Gastrocnemius medialis (tissue), 4 donors: ENCODE measurements around the gene B4GALT1.

ENCODE experiments used
- POLR2A ChIP-seq, 2 donors: fragments of 450-650 bp; IDR thresholded peaks; one replicate each; pipeline ENCODE4 v1.6.1; 2017; ENCODE audit warnings: antibody characterized with exemption in 2 of 2, mild to moderate bottlenecking in 2 of 2, moderate library complexity in 2 of 2
- TF ChIP-seq, protein P1 (sequence below), 5 experiments: fragments of 450-650 bp in 3 of 5; fragments of 200-600 bp in 2 of 5; sonication (generic) in 2 of 5; IDR thresholded peaks in 4 of 5; conservative IDR thresholded peaks in 1 of 5; 1 replicate in 4 of 5; 2 replicates in 1 of 5; pipeline ENCODE4 v1.5.1; 2016 to 2019; ENCODE audit warnings: antibody characterized with exemption in 5 of 5, mild to moderate bottlenecking in 3 of 5, moderate library complexity in 3 of 5

DNA sequence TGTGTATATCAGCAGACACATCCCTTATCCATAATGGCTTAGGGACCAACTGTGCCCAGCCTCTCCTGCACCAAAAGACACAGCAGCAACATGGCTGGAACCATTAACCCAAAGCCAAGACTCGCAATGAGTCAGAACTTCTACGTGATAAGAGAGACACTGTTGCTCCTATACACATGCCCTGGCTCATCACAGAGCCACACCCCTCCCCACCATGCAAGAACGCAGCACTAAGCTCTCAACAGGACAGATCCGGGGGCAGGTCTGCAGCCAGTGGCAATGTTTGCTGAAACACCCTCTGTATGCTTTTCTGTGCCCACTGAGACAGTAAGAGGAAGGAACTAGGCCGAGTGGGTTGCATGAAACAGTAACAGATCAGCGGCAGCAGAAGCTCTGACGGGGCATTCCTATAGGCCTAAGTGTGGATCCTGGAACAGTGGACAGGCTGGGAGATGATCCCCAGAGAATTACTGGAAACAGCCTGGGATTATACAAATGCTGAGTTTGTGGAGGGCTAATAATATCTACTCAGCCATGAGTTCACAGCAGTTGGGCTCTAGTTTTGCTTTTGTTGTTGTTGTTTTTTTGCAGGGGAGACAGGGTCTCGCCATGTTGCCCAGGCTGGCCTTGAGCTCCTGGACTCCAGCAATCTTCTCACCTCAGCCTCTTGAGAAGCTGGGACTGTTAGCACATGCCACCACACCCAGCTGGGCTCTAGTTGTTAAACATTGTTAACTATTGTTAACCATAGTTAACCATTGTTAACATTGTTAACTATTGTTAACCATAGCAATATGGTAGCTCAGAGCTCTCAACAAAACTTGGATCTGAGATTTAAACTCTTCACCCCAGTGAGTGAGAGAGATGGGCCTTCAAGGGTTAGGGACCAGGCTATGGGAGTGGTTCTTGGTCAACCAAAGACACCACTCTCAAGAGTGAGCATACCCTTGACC is 41.0 kb downstream of the B4GALT1 start:
- no peak for TF ChIP-seq POLR2A (IDR thresholded peaks at IDR 0.05)
- TF ChIP-seq, protein P1, sequence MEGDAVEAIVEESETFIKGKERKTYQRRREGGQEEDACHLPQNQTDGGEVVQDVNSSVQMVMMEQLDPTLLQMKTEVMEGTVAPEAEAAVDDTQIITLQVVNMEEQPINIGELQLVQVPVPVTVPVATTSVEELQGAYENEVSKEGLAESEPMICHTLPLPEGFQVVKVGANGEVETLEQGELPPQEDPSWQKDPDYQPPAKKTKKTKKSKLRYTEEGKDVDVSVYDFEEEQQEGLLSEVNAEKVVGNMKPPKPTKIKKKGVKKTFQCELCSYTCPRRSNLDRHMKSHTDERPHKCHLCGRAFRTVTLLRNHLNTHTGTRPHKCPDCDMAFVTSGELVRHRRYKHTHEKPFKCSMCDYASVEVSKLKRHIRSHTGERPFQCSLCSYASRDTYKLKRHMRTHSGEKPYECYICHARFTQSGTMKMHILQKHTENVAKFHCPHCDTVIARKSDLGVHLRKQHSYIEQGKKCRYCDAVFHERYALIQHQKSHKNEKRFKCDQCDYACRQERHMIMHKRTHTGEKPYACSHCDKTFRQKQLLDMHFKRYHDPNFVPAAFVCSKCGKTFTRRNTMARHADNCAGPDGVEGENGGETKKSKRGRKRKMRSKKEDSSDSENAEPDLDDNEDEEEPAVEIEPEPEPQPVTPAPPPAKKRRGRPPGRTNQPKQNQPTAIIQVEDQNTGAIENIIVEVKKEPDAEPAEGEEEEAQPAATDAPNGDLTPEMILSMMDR (IDR thresholded peaks at IDR 0.05 in 4 of 5, conservative IDR thresholded peaks at IDR 0.05 in 1 of 5), result no peak
